IPS DF 6.9 (cell line): ENCODE data around the gene ZBTB8A.
"Not testable (repeated sequence)": the region's sequence is repeated elsewhere in the genome, so short reads cannot be mapped to it uniquely, and the experiment has no call there.

ENCODE experiments used
- DNase-seq: peaks from one replicate; pipeline ENCODE4 v3.0.0-alpha.2; 2013; ENCODE audit warnings: low read depth, low spot score
- H3K27ac ChIP-seq: one replicate; pipeline ENCODE4 v1.5.1; 2013; ENCODE audit warnings: low read length, control low read depth
- H3K27me3 ChIP-seq: 2 replicates; pipeline ENCODE4 v1.6.1; 2013; ENCODE audit warnings: mild to moderate bottlenecking, low read length; ENCODE audit not compliant: control insufficient read depth, insufficient read depth
- H3K36me3 ChIP-seq: 2 replicates; pipeline ENCODE4 v1.6.1; 2013; ENCODE audit warnings: low read length; ENCODE audit not compliant: control insufficient read depth, insufficient read depth
- H3K4me1 ChIP-seq: 2 replicates; pipeline ENCODE4 v1.6.1; 2013; ENCODE audit warnings: low read length; ENCODE audit not compliant: control insufficient read depth, insufficient read depth
- H3K4me3 ChIP-seq: 2 replicates; pipeline ENCODE4 v1.5.1; 2013; ENCODE audit warnings: mild to moderate bottlenecking, low read length
- H3K9me3 ChIP-seq: 2 replicates; pipeline ENCODE4 v1.6.1; 2013; ENCODE audit warnings: low read length, inconsistent platforms; ENCODE audit not compliant: control insufficient read depth, insufficient read depth
- WGBS: extraction: QIAGEN DNeasy Blood & Tissue Kit; methylation state at CpG from one replicate; pipeline ENCODE4 v1.1.7; 2013; ENCODE audit warnings: mixed read lengths, missing lambda C conversion rate; ENCODE audit not compliant: insufficient read length, insufficient coverage; 5-methylcytosine and 5-hydroxymethylcytosine counted together

ZBTB8A gene

GRCh38 chr1:32507021-32507420, 32.2 kb upstream of the ZBTB8A start:
- Histone ChIP-seq H3K27me3 (no peaks in the 10 kb centered on the region), H3K9me3 (no peaks in the 10 kb centered on the region), H3K27ac (no peak overlapping the region), H3K4me1 (no peaks in the 10 kb centered on the region), H3K36me3 (no peaks in the 10 kb centered on the region), H3K4me3 (no peak overlapping the region)
- no CpG with 5 or more reads among the region's 4 CpGs for WGBS
- no peak for DNase-seq

DNA sequence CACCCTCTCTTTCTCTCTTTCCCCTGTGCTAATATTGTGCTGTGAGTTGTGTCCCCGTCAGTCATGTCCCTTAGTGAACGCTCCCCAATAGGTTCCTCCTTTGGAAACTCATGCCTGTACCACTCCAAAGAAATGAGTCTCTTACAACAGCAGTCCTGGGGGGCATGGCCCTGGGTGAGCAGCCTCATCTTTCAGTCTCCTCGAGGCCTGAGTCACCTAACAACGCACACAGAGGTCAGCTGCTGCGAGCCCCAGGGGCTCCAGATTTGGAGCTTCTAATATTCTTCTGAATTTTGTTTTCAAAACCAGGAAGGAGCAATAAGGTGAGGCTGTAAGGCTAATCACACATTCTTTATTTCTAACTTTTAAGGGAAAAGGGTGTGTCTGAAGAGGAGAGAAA, 30.5 kb upstream of the ZBTB8A start:
- no peak overlapping the region for H3K4me3 ChIP-seq
- no CpG with 5 or more reads among the region's 5 CpGs for WGBS

DNA sequence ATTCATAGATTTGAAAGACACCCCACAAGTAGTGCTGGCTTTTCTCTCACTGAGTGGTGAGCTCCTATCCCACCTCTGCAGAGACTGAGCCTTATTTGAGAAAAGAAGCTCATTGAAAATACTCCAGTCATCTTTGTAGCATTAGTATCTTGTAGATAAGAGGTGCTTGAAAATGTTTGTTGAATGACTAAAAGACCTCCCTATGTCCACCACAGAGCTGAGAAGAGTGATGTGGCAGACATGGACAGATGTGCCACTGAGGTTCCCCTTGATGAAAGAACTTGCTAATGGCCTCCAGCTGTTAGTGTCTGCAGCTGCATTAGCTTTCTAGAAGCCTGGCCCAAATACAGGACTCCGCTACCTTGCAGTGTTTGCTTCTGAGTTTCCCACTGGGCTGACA, 29.3 kb upstream of the ZBTB8A start:
- Histone ChIP-seq H3K9me3 (no peaks in the 10 kb centered on the region), H3K27ac (no peak overlapping the region), H3K4me1 (no peaks in the 10 kb centered on the region), H3K27me3 (no peaks in the 10 kb centered on the region), H3K4me3 (no peak overlapping the region), H3K36me3 (no peaks in the 10 kb centered on the region)
- WGBS, result no CpG with 5 or more reads among the region's 1 CpG
- no peak for DNase-seq

More for the DNA sequence above, 30.5 kb upstream of the ZBTB8A start:
- Histone ChIP-seq H3K9me3 (no peaks in the 10 kb centered on the region), H3K27ac (no peak overlapping the region), H3K27me3 (no peaks in the 10 kb centered on the region), H3K4me1 (no peaks in the 10 kb centered on the region), H3K36me3 (no peaks in the 10 kb centered on the region)
- DNase-seq, result no peak

DNA sequence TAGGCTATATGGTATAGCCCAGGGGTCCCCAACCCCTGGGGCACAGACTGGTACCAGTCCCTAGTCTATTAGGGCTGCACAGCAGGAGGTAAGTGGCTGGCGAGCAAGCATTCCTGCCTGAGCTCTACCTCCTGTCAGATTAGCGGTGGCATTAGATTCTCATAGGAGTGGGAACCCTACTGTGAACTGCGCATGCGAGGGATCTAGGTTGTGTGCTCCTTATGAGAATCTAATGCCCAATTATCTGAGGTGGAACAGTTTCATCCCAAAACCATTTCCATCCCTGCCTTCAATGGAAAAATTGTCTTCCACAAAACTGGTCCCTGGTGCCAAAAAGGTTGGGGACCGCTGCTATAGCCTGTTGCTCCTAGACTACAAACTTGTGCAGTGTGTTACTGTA, 22.8 kb upstream of the ZBTB8A start:
- Histone ChIP-seq H3K27ac (no peak overlapping the region), H3K36me3 (no peaks in the 10 kb centered on the region), H3K4me3 (no peak overlapping the region), H3K4me1 (no peaks in the 10 kb centered on the region), H3K9me3 (no peaks in the 10 kb centered on the region), H3K27me3 (no peaks in the 10 kb centered on the region)
- no peak for DNase-seq
- no CpG with 5 or more reads among the region's 5 CpGs for WGBS

- Histone ChIP-seq H3K4me1 (no peaks in the 10 kb centered on the region), H3K36me3 (no peaks in the 10 kb centered on the region), H3K9me3 (no peaks in the 10 kb centered on the region), H3K27me3 (no peaks in the 10 kb centered on the region), H3K27ac (no peak overlapping the region), H3K4me3 (no peak overlapping the region)
- WGBS, result no CpG with 5 or more reads among the region's 4 CpGs
- no peak for DNase-seq
These were observed 20.3 kb upstream of the ZBTB8A start for GRCh38 chr1:32518976-32519375.

DNA sequence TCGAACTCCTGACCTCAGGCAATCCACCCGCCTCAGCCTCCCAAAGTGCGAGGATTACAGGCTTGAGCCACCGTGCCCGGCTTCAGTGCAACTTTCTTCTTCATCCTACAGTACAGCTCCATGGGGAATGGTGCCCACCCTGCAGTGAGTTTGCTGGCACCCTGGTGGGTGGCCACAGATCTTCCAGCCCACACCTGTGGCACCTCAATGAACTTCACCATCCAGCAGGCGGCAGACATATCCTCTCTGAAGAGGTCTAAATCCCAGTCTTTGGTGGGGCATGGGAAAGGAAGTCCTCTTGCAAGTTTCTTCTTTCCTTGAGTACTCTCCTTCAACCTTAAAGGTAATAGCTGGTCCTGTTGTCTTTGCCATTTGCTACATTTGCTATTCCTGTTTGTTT, 18.1 kb upstream of the ZBTB8A start:
- H3K36me3 ChIP-seq, result no peaks in the 10 kb centered on the region
- no peaks in the 10 kb centered on the region for H3K27me3 ChIP-seq
- WGBS, result no CpG with 5 or more reads among the region's 6 CpGs
- H3K27ac ChIP-seq, result no peak overlapping the region
- H3K4me1 ChIP-seq, result no peaks in the 10 kb centered on the region
- H3K9me3 ChIP-seq, result no peaks in the 10 kb centered on the region
- DNase-seq, result no peak
- H3K4me3 ChIP-seq, result no peak overlapping the region

- H3K27ac ChIP-seq, result no peak overlapping the region
- no peaks in the 10 kb centered on the region for H3K36me3 ChIP-seq
- DNase-seq, result no peak
- no peaks in the 10 kb centered on the region for H3K27me3 ChIP-seq
- no peaks in the 10 kb centered on the region for H3K9me3 ChIP-seq
- no CpG with 5 or more reads among the region's 3 CpGs for WGBS
- no peaks in the 10 kb centered on the region for H3K4me1 ChIP-seq
- no peak overlapping the region for H3K4me3 ChIP-seq
These were observed 14.2 kb upstream of the ZBTB8A start for GRCh38 chr1:32525053-32525452.

DNA sequence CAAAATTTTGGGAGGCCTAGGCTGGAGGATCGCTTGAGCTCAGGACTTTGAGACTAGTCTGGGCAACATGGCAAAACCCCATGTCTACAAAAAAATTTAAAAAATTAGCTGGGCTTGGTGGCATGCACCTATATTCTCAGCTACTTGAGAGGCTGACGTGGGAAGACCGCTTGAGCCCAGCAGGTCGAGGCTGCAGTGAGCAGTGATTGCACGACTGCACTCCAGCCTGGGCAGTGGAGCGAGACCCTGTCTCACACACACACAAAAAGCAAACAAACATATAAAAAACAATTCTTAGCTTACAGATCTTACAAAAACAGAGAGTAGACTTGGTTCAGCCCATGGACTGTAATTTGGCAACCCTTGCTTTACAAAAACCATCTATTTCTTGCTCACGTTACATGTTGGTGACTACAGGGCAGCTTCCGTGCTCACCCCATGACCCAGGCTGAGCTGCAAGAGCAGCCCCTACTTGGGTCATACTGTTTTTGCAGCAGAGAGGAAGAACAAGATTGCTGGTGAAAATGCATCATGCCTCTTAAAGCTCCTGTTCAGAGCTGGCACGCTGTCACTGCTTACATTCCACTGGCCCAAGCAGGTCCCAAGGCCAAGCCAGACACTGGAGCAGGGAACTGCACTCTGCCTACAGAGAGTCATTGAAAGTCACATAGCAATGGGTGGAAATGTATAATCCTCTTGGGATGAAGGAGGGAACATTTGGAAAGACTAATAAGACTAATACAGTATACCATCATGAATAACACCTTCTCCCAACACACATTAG, 13.4 kb upstream of the ZBTB8A start:
- H3K4me1 ChIP-seq, result no peaks in the 10 kb centered on the region
- no peak for DNase-seq
- H3K36me3 ChIP-seq, result no peaks in the 10 kb centered on the region
- no peaks in the 10 kb centered on the region for H3K27me3 ChIP-seq
- H3K27ac ChIP-seq, result no peak overlapping the region
- H3K4me3 ChIP-seq, result no peak overlapping the region
- WGBS, result no CpG with 5 or more reads among the region's 9 CpGs
- H3K9me3 ChIP-seq, result no peaks in the 10 kb centered on the region

DNA sequence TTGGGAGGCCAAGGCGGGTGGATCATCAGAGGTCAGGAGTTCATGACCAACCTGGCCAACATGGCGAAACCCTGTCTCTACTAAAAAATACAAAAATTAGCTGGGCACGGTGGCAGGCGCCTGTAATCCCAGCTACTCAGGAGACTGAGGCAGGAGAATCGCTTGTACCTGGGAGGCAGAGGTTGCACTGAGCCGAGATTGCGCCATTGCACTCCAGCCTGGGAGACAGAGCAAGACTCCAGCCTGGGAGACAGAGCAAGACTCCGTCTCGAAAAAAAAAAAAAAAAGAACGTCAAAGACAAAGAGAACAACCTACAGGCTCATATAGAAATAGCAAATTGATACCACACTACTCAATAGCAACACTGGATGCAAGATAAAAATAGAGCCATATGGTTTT, 10.7 kb upstream of the ZBTB8A start:
- not testable (repeated sequence) for H3K4me3 ChIP-seq, H3K27me3 ChIP-seq, H3K4me1 ChIP-seq, DNase-seq, H3K27ac ChIP-seq, H3K9me3 ChIP-seq, H3K36me3 ChIP-seq
- no CpG with 5 or more reads among the region's 10 CpGs for WGBS

DNA sequence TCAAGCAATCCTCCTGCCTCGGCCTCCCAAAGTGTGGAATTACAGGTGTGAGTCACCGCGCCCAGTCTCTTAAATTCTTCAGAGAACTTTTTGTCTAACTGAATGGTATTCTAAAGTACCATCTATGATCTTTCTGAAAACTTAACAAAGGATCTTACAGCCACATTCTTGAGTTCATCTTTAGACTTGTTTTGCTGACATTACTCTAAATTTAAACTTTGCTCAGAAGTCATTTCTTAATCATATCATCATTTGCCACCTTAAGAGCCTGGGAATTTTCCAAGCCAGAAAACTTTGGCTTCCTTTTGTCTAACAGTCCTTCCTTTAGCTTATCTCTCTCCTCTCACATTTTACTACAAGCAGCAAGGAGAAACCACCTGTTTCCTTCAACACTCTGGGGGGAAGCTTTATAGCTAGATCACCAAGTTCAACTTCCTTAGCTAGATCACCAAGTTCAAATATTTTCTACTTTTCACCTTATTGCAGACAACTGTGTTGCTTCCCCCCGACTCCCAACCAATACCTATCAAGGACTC, 5.4 kb upstream of the ZBTB8A start:
- Histone ChIP-seq H3K4me1 (no peaks in the 10 kb centered on the region), H3K4me3 (no peak overlapping the region), H3K27ac (no peak overlapping the region), H3K9me3 (no peaks in the 10 kb centered on the region), H3K36me3 (no peaks in the 10 kb centered on the region), H3K27me3 (no peaks in the 10 kb centered on the region)
- no CpG with 5 or more reads among the region's 4 CpGs for WGBS
- DNase-seq, result no peak

DNA sequence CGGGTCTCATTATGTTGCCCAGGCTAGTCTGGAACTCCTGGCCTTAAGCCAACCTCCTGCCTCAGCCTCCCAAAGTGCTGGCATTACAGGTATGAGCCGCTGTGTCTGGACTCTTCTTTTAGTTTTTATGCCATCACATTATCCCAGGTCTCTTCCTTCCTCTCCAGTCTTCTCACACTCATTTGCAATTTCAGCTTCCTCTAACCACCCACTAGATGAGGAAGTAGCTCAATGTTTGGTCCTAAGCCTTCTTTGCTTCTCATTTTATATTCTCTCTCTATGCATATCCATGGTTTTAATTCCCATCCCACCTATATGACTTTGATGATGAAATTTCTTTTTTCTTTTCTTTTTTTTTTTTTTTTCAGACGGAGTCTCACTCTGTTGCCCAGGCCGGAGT, 3.1 kb upstream of the ZBTB8A start:
- DNase-seq, result no peak
- no peak overlapping the region for H3K27ac ChIP-seq
- H3K27me3 ChIP-seq, result no peaks in the 10 kb centered on the region

More for the DNA sequence above, 3.1 kb upstream of the ZBTB8A start:
- no CpG with 5 or more reads among the region's 4 CpGs for WGBS
- H3K9me3 ChIP-seq, result no peaks in the 10 kb centered on the region
- no peaks in the 10 kb centered on the region for H3K36me3 ChIP-seq
- no peak overlapping the region for H3K4me3 ChIP-seq
- H3K4me1 ChIP-seq, result no peaks in the 10 kb centered on the region
